MCF 10A (cell line): ENCODE data around the gene BANF2. TPM values are rescaled to one million over a fixed set of nuclear protein-coding genes. Genes with fewer than 3 reads are reported as not detected.

Experiments
- BruUV-seq: library from RNA; stranded (reverse); fragments of 400-500 nt; replicated peaks from 2 replicates; lab custom pipeline; 2021; lab: Mats Ljungman, UMichigan
- CTCF ChIA-PET: fragments of 300-600 bp; sonication (Branson Sonifier 250); formaldehyde crosslinking; extraction: SDS; loops from one replicate; lab custom pipeline; 2021; ENCODE audit warnings: antibody characterized with exemption, inconsistent platforms; lab: Yijun Ruan, JAX
- POLR2A ChIA-PET: fragments of 300-600, 350-650 bp; sonication (Branson Sonifier 250); formaldehyde crosslinking; extraction: SDS; loops from one replicate; lab custom pipeline; 2020; ENCODE audit warnings: antibody characterized with exemption, inconsistent platforms; lab: Yijun Ruan, JAX
- DNase-seq: peaks from one replicate; pipeline ENCODE4 v3.0.0-alpha.2; 2018; ENCODE audit not compliant: unreplicated experiment
- H3K27ac Mint-ChIP-seq: one replicate; pipeline ENCODE4 v1.8.0; 2022; ENCODE audit warnings: mild to moderate bottlenecking, low read depth, mixed read lengths; ENCODE audit not compliant: unreplicated experiment
- H3K27me3 Mint-ChIP-seq: one replicate; pipeline ENCODE4 v1.8.0; 2022; ENCODE audit warnings: mixed read lengths; ENCODE audit not compliant: insufficient read depth, unreplicated experiment
- H3K36me3 Mint-ChIP-seq: one replicate; pipeline ENCODE4 v1.8.0; 2022; ENCODE audit warnings: mild to moderate bottlenecking, moderate library complexity, mixed read lengths; ENCODE audit not compliant: insufficient read depth, unreplicated experiment
- H3K4me1 Mint-ChIP-seq: one replicate; pipeline ENCODE4 v1.8.0; 2022; ENCODE audit warnings: mixed read lengths; ENCODE audit not compliant: insufficient read depth, unreplicated experiment
- H3K4me3 Mint-ChIP-seq: one replicate; pipeline ENCODE4 v1.8.0; 2022; ENCODE audit warnings: mild to moderate bottlenecking, moderate library complexity, mixed read lengths; ENCODE audit not compliant: unreplicated experiment
- H3K9me3 Mint-ChIP-seq: one replicate; pipeline ENCODE4 v1.8.0; 2022; ENCODE audit warnings: mixed read lengths; ENCODE audit not compliant: unreplicated experiment
- CTCF ChIP-seq: fragments of 200-600 bp; IDR thresholded peaks from one replicate; pipeline ENCODE4 v1.8.0; 2022; ENCODE audit warnings: antibody characterized with exemption, mild to moderate bottlenecking; ENCODE audit not compliant: unreplicated experiment
- intact Hi-C: fragments of 100-400 bp; cut with micrococcal nuclease; formaldehyde crosslinking; loops from 2 replicates; pipeline ENCODE4 v1.14.1; 2022
- total RNA-seq: library from RNA; stranded (reverse); gene quantifications from 2 replicates; pipeline ENCODE4 v1.2.3, GENCODE V29; 2022

The BANF2 gene
- total RNA-seq, 1 experiment from 2014 or later, result not detected

- no peak overlapping the region for H3K27ac Mint-ChIP-seq
- CTCF ChIA-PET, result interaction anchor here (0.7 to 4.3 kb wide), 7 partner anchors 11 to 232 kb away, joined by 3 to 25 read pairs (median 7); partner anchors contain the start of gene RRBP1
- no peak for DNase-seq
- H3K9me3 Mint-ChIP-seq, result no peaks in the 10 kb centered on the region
- H3K4me3 Mint-ChIP-seq, result no peak overlapping the region
- BruUV-seq, result no TSS peak
- POLR2A ChIA-PET, result interaction anchor here (0.6 to 1.2 kb wide), 3 partner anchors 9 to 235 kb away, joined by 3 to 5 read pairs (median 4); no protein-coding TSS in a partner anchor
- H3K36me3 Mint-ChIP-seq, result peaks cover 17% of the 10 kb centered on the region
- intact Hi-C loops, result no loop called here
- peaks cover 29% of the 10 kb centered on the region for H3K4me1 Mint-ChIP-seq
- no peak for TF ChIP-seq CTCF
- no peaks in the 10 kb centered on the region for H3K27me3 Mint-ChIP-seq
These were observed 33.3 kb upstream of the BANF2 start for GRCh38 chr20:17666481-17666880.

DNA sequence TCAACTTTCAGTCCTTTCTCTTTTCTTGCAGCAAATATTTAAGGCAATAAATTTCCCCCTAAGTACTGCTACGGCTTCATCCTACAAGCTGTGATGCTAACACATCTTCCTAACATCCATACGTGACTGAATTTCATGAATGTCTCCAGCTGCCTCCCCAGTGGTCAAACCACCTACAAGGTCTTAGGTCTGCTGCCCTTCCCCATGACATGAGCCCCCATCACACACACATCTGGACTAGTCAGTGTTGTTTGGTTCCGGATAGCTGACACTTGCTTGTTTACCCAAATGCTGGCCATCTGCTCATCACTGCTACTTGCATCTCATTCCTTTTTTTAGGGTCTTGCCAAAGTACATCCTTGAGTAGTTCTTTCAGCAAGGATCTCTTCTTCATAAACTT, 32.3 kb upstream of the BANF2 start:
- intact Hi-C loops, result no loop called here
- peaks cover 18% of the 10 kb centered on the region for H3K36me3 Mint-ChIP-seq
- no peak for DNase-seq
- POLR2A ChIA-PET, result interaction anchor here (0.6 to 1.1 kb wide), 2 partner anchors 82 to 234 kb away, joined by 3 read pairs; no protein-coding TSS in a partner anchor
- CTCF ChIA-PET, result interaction anchor here (1.4 to 4.3 kb wide), 5 partner anchors 12 to 231 kb away, joined by 3 to 25 read pairs (median 9); partner anchors contain the start of gene RRBP1
- peak overlapping the region; percentile 10 for H3K27ac Mint-ChIP-seq
- no peaks in the 10 kb centered on the region for H3K27me3 Mint-ChIP-seq
- no peak for TF ChIP-seq CTCF
- H3K9me3 Mint-ChIP-seq, result no peaks in the 10 kb centered on the region
- H3K4me3 Mint-ChIP-seq, result no peak overlapping the region
- no TSS peak for BruUV-seq
- peaks cover 24% of the 10 kb centered on the region for H3K4me1 Mint-ChIP-seq

DNA sequence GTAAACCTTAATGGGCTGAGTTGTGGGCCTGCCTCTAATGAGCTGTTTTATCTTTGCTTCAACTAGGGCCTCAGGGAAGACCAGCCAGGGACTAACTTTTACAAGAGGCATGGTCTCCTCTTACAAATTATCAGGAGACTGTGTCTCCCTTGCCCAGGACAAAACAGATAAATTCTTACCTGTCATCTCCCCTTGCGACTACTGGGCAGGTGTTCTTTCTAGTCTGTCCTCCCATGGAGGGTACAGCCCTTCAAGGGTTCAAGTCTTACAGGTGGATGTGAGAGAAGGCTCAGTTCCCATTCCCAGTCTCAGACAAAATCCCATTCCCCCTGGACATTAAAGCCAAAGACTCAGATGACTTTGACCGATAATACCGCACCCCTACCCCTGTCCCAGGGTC, 31.3 kb upstream of the BANF2 start:
- no peaks in the 10 kb centered on the region for H3K9me3 Mint-ChIP-seq
- no peak for DNase-seq
- intact Hi-C loops, result no loop called here
- H3K4me3 Mint-ChIP-seq, result no peak overlapping the region
- H3K36me3 Mint-ChIP-seq, result peaks cover 25% of the 10 kb centered on the region
- H3K27me3 Mint-ChIP-seq, result no peaks in the 10 kb centered on the region
- no peak for TF ChIP-seq CTCF
- BruUV-seq, result no TSS peak
- H3K4me1 Mint-ChIP-seq, result peaks cover 24% of the 10 kb centered on the region
- POLR2A ChIA-PET, result no interaction called here
- H3K27ac Mint-ChIP-seq, result no peak overlapping the region
- CTCF ChIA-PET, result interaction anchor here (0.7 to 4.3 kb wide), 5 partner anchors 13 to 259 kb away, joined by 3 to 25 read pairs (median 4); partner anchors contain the start of gene RRBP1

DNA sequence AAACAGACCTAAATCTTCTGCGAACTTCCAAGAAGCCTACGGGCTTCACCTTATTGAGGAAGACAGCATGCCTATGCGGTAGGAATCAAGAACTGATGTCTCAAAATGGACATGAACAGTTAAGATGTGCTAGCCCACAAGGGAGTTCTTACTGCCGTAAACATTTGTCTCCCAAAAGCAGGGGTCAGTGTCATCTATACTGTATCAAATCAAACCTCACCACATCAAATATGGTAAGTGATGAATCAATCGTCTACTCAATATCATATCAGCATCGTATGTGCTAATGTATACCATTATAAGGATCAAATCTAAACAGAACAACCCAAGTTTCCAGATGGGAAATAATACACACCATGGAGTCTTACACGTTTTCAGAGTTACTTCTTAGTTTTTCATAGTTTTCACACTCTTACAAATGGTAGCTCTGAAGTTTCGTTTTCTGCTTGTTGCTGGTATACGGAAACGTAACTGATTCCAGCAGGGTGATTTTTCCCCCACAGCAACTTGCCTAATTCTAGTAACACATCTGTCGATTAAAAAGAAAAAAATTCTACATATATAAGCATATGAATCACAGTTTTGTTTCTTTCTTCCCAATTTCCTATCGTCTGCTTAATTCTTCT, 30.3 kb upstream of the BANF2 start:
- ChIA-PET CTCF (interaction anchor here (0.6 kb wide), 1 partner anchor 229 kb away, joined by 3 read pairs; no protein-coding TSS in a partner anchor), POLR2A (no interaction called here)
- no peak for TF ChIP-seq CTCF
- peaks cover 24% of the 10 kb centered on the region for H3K4me1 Mint-ChIP-seq
- DNase-seq, result no peak
- H3K27me3 Mint-ChIP-seq, result no peaks in the 10 kb centered on the region
- H3K36me3 Mint-ChIP-seq, result peaks cover 30% of the 10 kb centered on the region
- BruUV-seq, result no TSS peak
- intact Hi-C loops, result no loop called here
- H3K4me3 Mint-ChIP-seq, result no peak overlapping the region
- no peaks in the 10 kb centered on the region for H3K9me3 Mint-ChIP-seq
- no peak overlapping the region for H3K27ac Mint-ChIP-seq
